Measurements from ENCODE around the gene BPIFB4.

DNA sequence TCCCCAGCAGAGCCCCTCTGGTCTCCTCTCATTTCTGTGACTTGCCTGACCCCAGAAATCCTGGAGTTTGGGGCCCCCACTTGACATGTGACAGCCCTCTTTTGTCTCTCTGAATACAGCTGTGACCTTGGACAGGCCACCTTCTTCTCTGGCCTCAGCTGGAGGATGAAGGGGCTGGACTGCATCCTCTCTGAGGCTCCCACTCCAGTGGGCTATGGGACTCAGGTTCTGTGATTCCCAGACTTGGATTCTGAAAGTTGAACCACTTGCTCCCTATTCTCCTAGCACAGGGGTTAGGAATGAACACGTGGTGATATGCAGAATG is 16.7 kb upstream of the BPIFB4 start:
- TF ChIP-seq, protein P1, sequence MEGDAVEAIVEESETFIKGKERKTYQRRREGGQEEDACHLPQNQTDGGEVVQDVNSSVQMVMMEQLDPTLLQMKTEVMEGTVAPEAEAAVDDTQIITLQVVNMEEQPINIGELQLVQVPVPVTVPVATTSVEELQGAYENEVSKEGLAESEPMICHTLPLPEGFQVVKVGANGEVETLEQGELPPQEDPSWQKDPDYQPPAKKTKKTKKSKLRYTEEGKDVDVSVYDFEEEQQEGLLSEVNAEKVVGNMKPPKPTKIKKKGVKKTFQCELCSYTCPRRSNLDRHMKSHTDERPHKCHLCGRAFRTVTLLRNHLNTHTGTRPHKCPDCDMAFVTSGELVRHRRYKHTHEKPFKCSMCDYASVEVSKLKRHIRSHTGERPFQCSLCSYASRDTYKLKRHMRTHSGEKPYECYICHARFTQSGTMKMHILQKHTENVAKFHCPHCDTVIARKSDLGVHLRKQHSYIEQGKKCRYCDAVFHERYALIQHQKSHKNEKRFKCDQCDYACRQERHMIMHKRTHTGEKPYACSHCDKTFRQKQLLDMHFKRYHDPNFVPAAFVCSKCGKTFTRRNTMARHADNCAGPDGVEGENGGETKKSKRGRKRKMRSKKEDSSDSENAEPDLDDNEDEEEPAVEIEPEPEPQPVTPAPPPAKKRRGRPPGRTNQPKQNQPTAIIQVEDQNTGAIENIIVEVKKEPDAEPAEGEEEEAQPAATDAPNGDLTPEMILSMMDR (IDR thresholded peaks at IDR 0.05; ENCODE audit: extremely low read depth in 1 of 2, insufficient read depth in 1 of 2, low read depth in 1 of 2, low read length in 2 of 2) = no peak
- TF ChIP-seq EZH2 (IDR thresholded peaks at IDR 0.05; ENCODE audit: borderline replicate concordance, low read depth, low read length, severe bottlenecking) (no peak), POLR2A (IDR thresholded peaks at IDR 0.05; ENCODE audit: low read depth, low read length) (no peak)
- TF ChIP-seq, protein P2, sequence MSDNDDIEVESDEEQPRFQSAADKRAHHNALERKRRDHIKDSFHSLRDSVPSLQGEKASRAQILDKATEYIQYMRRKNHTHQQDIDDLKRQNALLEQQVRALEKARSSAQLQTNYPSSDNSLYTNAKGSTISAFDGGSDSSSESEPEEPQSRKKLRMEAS (IDR thresholded peaks at IDR 0.05; ENCODE audit: insufficient read depth, insufficient read length) = no peak
